ENCODE data around the gene PCSK6.

PCSK6 gene

DNA sequence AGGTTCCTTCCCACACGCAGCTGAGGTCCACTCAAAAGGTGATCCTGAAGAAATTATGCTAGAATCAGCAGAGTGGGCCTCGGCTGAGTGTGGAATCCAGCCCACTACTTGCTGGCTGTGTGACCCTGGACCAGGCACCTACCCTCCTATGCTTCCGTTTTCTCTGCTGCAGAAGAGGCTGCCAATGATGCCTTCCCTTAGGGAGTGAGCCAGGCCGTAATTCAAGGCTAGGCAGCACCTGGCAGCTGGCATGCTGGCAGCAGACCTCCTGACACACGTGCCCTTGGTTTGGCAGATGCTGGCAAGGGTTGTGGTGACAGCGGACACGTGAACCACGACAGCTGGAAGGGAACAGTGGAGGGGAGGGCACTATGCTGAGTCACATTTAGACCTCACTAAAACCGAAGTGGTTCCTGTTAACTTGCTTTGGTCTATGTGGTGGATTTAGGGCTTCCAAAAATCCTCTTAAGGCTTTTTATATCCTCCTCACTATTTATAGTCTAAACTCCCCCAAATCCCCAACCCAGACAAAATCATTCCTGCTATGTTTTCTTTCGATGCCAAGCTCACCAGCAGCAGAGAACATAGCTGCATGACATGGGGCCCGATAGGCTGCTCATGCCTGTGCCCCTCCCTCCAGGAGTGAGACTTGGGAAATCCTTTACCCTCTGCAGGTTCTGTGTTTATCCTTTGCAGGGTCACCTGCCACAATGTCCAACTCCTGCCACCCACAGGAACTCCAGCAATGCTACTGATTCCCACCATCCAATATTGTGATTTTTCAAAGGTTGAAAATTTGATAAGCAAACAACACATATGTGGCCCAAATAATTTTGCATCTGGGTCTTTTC is 10.6 kb upstream of the PCSK6 start:
- CTCF ChIA-PET, result no interaction called here
- TF ChIP-seq SP1 (IDR thresholded peaks at IDR 0.05) (no peak), CTBP1 (IDR thresholded peaks at IDR 0.05; ENCODE audit: borderline replicate concordance) (no peak), SUZ12 (IDR thresholded peaks at IDR 0.05) (no peak), FOXK2 (IDR thresholded peaks at IDR 0.05) (no peak), NFRKB (IDR thresholded peaks at IDR 0.05) (no peak), FOXM1 (IDR thresholded peaks at IDR 0.05; ENCODE audit: borderline replicate concordance) (no peak), FOXA1 (IDR thresholded peaks at IDR 0.05) (no peak), HDGF (IDR thresholded peaks at IDR 0.05; ENCODE audit: borderline replicate concordance) (no peak), LEF1 (IDR thresholded peaks at IDR 0.05; ENCODE audit: borderline replicate concordance) (no peak), TARDBP (IDR thresholded peaks at IDR 0.05) (no peak), BHLHE40 (IDR thresholded peaks at IDR 0.05; ENCODE audit: borderline replicate concordance) (no peak), L3MBTL2 (conservative IDR thresholded peaks at IDR 0.05) (no peak), ARNT (IDR thresholded peaks at IDR 0.05) (no peak), ELF4 (IDR thresholded peaks at IDR 0.05) (no peak), PKNOX1 (IDR thresholded peaks at IDR 0.05) (no peak), ZNF384 (IDR thresholded peaks at IDR 0.05) (no peak)
- DNase-seq (ENCODE audit: extremely low spot score), result no peak
- POLR2A ChIA-PET, result no interaction called here

DNA sequence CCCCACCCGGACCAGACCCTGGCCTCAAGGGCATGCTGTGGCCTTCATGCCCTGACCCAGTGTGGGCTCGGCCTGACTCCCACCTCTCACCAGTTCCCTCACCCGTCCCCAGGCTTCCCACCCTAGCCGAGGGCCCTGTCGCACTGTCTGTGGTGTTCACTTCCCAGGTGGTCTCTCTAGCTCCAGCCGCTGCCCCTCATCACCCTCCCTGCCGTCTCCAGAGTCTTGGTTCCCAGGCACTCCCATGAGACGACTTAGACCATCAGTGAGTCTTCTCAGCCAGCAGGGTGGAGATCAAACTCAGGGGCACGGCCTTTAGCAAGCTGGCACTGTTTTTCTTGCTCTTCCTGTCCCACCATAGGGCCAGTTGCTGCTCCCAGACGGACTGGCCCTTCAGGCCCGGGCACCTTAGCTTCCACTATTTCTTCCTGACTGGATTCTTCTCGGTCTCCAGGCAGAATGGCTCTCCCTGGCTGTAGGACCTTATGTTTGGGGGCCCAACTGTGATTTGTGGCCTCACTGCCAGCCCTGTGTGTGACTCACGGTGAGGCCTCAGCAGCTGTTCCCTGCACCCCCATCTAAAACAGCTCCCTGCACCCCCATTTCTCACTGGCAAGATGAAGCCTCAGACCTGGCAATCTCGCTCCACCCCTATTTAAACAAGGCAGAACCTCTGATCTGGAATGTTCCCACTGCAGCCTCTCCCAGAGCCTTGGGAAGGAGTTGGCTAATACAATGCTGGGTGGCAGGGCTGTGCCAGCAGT is 9.4 kb upstream of the PCSK6 start:
- no peak for TF ChIP-seq ELF4 (IDR thresholded peaks at IDR 0.05)
- no peak for TF ChIP-seq NFRKB (IDR thresholded peaks at IDR 0.05)
- TF ChIP-seq SP1 (IDR thresholded peaks at IDR 0.05), result no peak
- no peak for TF ChIP-seq PKNOX1 (IDR thresholded peaks at IDR 0.05)
- TF ChIP-seq BHLHE40 (IDR thresholded peaks at IDR 0.05; ENCODE audit: borderline replicate concordance), result no peak
- no peak for TF ChIP-seq FOXA1 (IDR thresholded peaks at IDR 0.05)
- no peak for TF ChIP-seq ZNF384 (IDR thresholded peaks at IDR 0.05)
- TF ChIP-seq FOXK2 (IDR thresholded peaks at IDR 0.05), result no peak
- no peak for TF ChIP-seq CTBP1 (IDR thresholded peaks at IDR 0.05; ENCODE audit: borderline replicate concordance)
- no peak for TF ChIP-seq TARDBP (IDR thresholded peaks at IDR 0.05)
- TF ChIP-seq ARNT (IDR thresholded peaks at IDR 0.05), result no peak
- no peak for TF ChIP-seq FOXM1 (IDR thresholded peaks at IDR 0.05; ENCODE audit: borderline replicate concordance)
- no peak for TF ChIP-seq SUZ12 (IDR thresholded peaks at IDR 0.05)
- TF ChIP-seq L3MBTL2 (conservative IDR thresholded peaks at IDR 0.05), result no peak
- TF ChIP-seq HDGF (IDR thresholded peaks at IDR 0.05; ENCODE audit: borderline replicate concordance), result no peak
- no peak for TF ChIP-seq LEF1 (IDR thresholded peaks at IDR 0.05; ENCODE audit: borderline replicate concordance)
- no peak for DNase-seq (ENCODE audit: extremely low spot score)
- CTCF ChIA-PET, result no interaction called here
- POLR2A ChIA-PET, result interaction anchor here (1.0 kb wide), 1 partner anchor 10 kb away, joined by 3 read pairs; no protein-coding TSS in a partner anchor

DNA sequence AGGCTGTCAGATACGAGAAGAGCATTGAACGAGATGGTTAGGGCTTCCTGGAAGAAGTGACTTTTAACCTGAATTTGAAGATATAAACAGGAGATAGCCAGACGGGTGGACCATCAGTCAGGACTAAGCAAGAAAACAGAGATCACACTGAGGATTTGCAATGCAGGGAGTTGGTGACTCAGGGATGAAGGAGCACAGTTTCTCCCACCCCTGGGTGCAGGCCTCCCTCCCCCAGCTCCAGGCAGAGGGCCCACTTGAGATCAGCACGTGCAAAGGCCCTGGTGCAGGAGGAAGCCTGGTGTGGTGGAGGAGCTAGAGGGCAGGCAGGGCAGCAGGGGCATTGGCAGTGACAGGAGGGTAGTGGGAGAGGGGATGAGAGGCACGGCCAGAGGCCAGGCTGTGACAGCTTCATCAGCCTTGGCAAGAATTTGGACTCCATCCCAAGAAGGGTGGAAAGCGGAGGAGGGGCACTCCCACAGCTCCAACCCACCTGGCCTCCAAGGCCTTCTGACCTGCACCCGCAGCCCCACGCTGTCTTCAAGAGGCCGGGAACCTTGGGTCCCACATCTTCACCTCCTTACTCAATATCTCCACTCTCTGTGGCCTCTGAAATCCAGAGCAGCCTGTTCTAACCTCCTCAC is 8.7 kb upstream of the PCSK6 start:
- POLR2A ChIA-PET, result interaction anchor here (1.0 kb wide), 1 partner anchor 10 kb away, joined by 3 read pairs; no protein-coding TSS in a partner anchor

GRCh38 chr15:101497484-101498034 is 8.1 kb upstream of the PCSK6 start:
- CTCF ChIA-PET, result interaction anchor here (0.5 kb wide), 1 partner anchor 13 kb away, joined by 3 read pairs; no protein-coding TSS in a partner anchor
- DNase-seq (ENCODE audit: extremely low spot score), result no peak
- TF ChIP-seq PKNOX1 (IDR thresholded peaks at IDR 0.05) (no peak), TARDBP (IDR thresholded peaks at IDR 0.05) (no peak), ARNT (IDR thresholded peaks at IDR 0.05) (no peak), SP1 (IDR thresholded peaks at IDR 0.05) (no peak)
- POLR2A ChIA-PET, result no interaction called here

More for the DNA sequence above, 8.7 kb upstream of the PCSK6 start:
- DNase-seq (ENCODE audit: extremely low spot score), result no peak
- TF ChIP-seq LEF1 (IDR thresholded peaks at IDR 0.05; ENCODE audit: borderline replicate concordance), result no peak
- TF ChIP-seq FOXA1 (IDR thresholded peaks at IDR 0.05), result no peak
- no peak for TF ChIP-seq BHLHE40 (IDR thresholded peaks at IDR 0.05; ENCODE audit: borderline replicate concordance)
- TF ChIP-seq SP1 (IDR thresholded peaks at IDR 0.05), result no peak
- TF ChIP-seq PKNOX1 (IDR thresholded peaks at IDR 0.05), result no peak
- TF ChIP-seq FOXK2 (IDR thresholded peaks at IDR 0.05), result no peak
- no peak for TF ChIP-seq FOXM1 (IDR thresholded peaks at IDR 0.05; ENCODE audit: borderline replicate concordance)
- TF ChIP-seq ELF4 (IDR thresholded peaks at IDR 0.05), result no peak
- no peak for TF ChIP-seq L3MBTL2 (conservative IDR thresholded peaks at IDR 0.05)
- no peak for TF ChIP-seq CTBP1 (IDR thresholded peaks at IDR 0.05; ENCODE audit: borderline replicate concordance)
- TF ChIP-seq ARNT (IDR thresholded peaks at IDR 0.05), result no peak
- TF ChIP-seq HDGF (IDR thresholded peaks at IDR 0.05; ENCODE audit: borderline replicate concordance), result no peak
- TF ChIP-seq NFRKB (IDR thresholded peaks at IDR 0.05), result no peak
- CTCF ChIA-PET, result no interaction called here
